Ramos (cell line): ENCODE data around the gene SSBP2.
"Not testable (repeated sequence)": the region's sequence is repeated elsewhere in the genome, so short reads cannot be mapped to it uniquely, and the experiment has no call there.

Source experiments
- in situ Hi-C: fragments of 300-500 bp; cut with MboI; formaldehyde crosslinking; loops from one replicate; pipeline ENCODE4 v1.14.3; 2022; ENCODE audit warnings: low sequenced_read_pairs; ENCODE audit not compliant: unreplicated experiment

SSBP2 gene

GRCh38 chr5:81609810-81610375 lies 141.0 kb downstream of the SSBP2 start:
- in situ Hi-C loops: no loop called here

DNA sequence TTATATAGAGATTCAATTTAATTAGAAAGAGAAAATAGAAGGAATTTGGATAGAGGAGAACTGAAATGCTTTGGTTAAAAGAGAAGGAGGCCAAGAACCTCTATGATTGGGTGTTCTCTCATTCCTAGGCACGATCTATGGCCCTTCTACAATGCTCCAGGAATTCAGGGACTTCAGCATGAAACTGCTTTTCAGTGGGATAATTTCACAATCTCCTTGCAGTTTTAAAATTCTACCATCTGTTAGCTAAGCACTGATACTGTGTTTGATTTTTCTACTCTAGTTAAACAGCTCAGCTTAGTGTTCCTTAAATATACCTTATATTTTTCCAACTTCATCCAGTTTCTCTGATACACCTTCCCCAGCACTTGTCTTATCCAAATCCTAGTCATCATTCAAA lies 141.9 kb downstream of the SSBP2 start:
- in situ Hi-C loops: no loop called here

GRCh38 chr5:81607693-81608092 lies 143.2 kb downstream of the SSBP2 start:
- in situ Hi-C loops: no loop called here

GRCh38 chr5:81606150-81606549 lies 144.7 kb downstream of the SSBP2 start:
- in situ Hi-C loops: no loop called here

- in situ Hi-C loops: no loop called here
Measured at GRCh38 chr5:81605299-81605698, 145.6 kb downstream of the SSBP2 start.

DNA sequence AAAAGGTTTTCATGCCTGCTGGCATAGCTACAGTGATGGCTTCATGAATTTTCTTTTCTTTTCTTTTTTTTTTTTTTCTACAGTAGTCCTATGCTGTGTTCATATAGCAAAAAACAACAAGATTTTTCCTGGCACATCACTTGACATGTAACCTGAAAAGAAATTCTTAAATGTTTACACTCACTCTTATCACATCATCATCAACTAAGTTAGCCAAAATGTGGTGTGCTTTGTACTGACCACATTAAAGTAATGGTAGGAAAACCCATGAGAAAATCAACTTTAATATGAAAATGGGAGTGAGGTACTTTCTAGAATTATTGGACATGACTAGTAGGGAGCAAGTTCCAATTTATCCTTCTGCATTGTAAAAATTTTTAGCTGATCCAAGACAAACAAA lies 146.7 kb downstream of the SSBP2 start:
- in situ Hi-C loops: no loop called here

DNA sequence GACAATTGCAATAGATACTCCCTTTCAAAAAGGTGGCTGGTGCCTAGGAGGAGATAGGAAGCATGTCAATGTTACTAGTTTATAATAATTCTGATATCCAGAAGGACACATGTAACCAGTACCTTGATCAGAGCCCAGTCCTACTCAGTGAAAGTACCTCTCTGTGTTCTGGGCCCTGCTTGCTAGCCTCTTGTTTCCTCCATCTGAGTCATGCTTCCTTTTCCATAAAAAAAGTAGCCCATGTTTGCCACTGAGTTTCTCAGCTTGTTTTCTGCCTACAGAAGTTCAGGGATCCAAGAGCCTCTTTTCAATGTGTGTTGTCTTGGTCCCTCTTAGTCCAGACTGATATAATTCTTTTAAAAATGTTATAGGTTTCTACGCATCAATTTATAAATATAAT lies 149.0 kb downstream of the SSBP2 start:
- in situ Hi-C loops: no loop called here

- in situ Hi-C loops: not testable (repeated sequence)
Measured at GRCh38 chr5:81592085-81592484, 158.8 kb downstream of the SSBP2 start.

- in situ Hi-C loops: no loop called here
Measured at GRCh38 chr5:81590498-81591384, 160.2 kb downstream of the SSBP2 start.

- in situ Hi-C loops: no loop called here
Measured at GRCh38 chr5:81579262-81579924, 171.5 kb downstream of the SSBP2 start.

DNA sequence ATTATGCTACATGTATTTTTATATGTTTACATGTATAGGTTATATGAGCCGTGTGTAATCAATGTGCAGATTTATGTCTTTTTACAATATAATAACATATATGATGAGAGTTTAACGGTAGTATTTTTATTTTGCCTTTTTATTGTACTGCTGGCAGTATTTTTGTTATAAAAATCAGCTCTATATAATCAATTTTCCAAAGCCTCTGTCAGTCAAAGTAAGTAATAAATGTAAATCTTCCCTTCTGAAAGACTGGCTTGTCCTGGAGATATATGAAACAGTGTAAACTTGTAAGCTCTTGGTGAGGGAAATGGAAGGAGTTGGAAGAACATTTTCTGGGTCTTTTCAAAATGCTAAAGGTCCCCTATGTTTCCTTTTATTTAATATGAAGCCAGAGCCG lies 173.8 kb downstream of the SSBP2 start:
- in situ Hi-C loops: no loop called here

GRCh38 chr5:81575924-81576323 lies 175.0 kb downstream of the SSBP2 start:
- in situ Hi-C loops: no loop called here

GRCh38 chr5:81572201-81572600 lies 178.7 kb downstream of the SSBP2 start:
- in situ Hi-C loops: no loop called here

GRCh38 chr5:81558188-81558587 lies 192.7 kb downstream of the SSBP2 start:
- in situ Hi-C loops: no loop called here

GRCh38 chr5:81556809-81557208 lies 194.1 kb downstream of the SSBP2 start:
- in situ Hi-C loops: no loop called here

GRCh38 chr5:81555865-81556264 lies 195.0 kb downstream of the SSBP2 start:
- in situ Hi-C loops: no loop called here

DNA sequence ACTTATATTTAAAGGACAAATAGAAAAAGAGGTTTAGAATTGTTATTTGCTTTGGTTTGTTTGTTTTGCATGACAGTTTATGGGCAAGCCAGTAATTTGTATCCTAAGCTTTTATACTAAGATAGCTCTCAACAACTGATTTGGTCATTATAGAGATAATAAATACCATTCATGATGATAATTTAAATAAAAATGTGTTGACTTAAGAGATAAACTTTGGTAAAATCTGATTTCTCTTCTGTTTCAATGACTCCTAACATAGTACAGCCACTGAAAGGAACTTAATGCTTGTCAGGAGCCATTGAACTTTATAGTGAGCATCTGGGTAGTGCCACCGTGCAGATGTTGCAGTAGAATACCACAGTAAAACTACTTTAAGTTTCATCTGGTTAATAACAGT lies 196.2 kb downstream of the SSBP2 start:
- in situ Hi-C loops: no loop called here

DNA sequence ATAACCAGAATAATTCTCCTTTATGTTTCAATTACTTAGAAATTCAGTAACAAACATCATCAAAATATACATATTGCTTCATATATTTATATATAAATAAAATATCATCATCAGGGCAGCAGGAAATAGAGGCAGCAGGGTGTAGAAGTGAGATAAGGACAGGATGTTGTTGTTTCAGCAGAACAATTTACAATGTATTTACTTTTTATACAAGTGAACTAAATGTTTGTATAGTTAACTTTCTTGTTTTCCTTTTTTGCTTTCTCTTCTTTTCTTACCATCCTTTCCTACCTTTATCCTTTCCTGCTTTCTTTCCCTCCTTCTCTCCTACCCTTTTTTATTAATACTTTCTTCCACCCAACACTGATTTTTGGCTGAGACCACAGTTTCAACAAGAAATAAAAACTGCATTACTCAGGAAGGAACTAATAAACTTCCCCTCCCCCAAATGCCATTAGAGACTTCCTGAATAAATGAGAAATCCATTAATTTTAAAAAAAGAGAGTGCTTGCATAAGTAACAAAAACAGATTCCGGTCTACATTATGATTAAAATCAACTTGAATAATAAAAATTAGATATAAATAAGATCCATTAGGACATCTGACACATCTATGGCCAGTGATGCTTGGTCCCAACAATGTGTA lies 197.2 kb downstream of the SSBP2 start:
- in situ Hi-C loops: no loop called here

DNA sequence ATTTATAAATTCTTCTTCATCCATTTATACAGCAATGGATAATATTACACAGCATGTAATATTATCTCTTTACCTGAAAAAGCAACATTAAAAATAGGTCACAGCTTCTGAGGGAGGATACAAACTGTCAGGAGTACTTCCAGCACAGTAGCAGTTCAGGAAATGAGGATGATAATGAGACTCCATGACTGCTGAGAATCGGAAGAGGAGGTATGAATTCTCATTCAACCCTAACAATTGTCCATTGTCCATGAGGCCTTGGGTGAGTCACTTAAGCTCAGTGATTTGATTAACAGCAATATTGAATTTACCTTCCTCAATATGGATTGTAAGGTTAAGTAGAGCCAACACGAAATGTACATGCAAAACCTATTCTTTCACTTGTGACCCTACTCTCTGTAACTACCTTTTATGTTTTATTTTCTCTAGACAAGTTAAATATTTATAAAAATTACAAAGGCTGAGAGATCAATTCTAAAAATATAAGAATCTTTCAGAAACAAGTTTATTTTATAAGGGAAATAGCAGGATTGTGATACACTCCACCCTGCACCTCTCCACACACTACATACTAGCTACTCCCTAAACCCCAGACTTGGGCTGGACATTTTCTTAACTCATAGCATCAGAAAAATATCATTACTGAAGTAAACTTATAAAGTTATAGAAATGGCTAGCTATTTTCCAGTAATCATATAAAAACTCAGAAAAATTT lies 197.9 kb downstream of the SSBP2 start:
- in situ Hi-C loops: no loop called here

- in situ Hi-C loops: no loop called here
Measured at GRCh38 chr5:81549123-81549522, 201.8 kb downstream of the SSBP2 start.
